ENCODE data around the gene P4HA1. TPM values are rescaled to one million over a fixed set of nuclear protein-coding genes. Genes with fewer than 3 reads are reported as not detected.

Gene P4HA1
- total RNA-seq, 4 donors from 2014 or later, result 20.3 to 43.4 (median 34.6) TPM

DNA sequence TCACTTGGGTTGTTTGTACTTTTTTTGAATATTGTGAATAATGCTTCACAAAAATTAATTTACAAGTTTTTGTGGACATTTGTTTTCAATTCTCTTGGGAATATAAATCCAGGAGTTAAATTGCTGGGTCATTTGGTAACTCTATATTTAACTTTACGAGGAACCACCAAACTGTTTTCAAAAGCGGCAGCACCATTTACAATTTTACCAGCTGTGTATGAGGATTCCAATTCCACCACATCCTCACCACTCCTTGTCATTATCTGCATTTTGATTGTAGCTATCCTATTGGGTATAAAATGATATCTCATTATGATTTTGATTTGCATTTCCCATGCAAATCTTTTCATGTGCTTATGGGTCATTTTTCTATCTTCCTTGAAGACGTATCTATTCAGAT lies 9.6 kb upstream of the P4HA1 start:
- TF ChIP-seq CTCF (IDR thresholded peaks at IDR 0.05; ENCODE audit: low read depth), result no peak

GRCh38 chr10:73099141-73099540 lies 2.5 kb upstream of the P4HA1 start:
- no peak for TF ChIP-seq CTCF (IDR thresholded peaks at IDR 0.05; ENCODE audit: low read depth)

DNA sequence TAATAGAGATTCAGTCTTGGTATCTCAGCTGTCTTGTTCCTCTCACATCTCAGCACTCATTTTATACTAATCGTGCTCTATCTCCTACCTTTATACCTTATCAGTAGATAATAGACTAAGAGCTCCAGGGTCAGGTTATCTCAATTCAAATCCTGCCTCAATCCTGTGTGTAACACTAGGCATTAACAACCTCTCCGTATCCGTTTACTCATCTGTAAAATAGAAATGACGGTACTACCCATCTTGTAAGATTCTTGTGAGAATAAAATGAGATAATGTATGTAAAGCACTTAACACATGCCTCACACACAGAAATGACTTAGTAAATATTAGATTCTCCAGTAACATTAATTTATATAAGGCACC lies 622 bp upstream of the P4HA1 start:
- no peak for TF ChIP-seq CTCF (IDR thresholded peaks at IDR 0.05; ENCODE audit: low read depth)

- no peak for TF ChIP-seq CTCF (IDR thresholded peaks at IDR 0.05; ENCODE audit: low read depth)
Measured at GRCh38 chr10:73096041-73096448, 621 bp downstream of the P4HA1 start.

DNA sequence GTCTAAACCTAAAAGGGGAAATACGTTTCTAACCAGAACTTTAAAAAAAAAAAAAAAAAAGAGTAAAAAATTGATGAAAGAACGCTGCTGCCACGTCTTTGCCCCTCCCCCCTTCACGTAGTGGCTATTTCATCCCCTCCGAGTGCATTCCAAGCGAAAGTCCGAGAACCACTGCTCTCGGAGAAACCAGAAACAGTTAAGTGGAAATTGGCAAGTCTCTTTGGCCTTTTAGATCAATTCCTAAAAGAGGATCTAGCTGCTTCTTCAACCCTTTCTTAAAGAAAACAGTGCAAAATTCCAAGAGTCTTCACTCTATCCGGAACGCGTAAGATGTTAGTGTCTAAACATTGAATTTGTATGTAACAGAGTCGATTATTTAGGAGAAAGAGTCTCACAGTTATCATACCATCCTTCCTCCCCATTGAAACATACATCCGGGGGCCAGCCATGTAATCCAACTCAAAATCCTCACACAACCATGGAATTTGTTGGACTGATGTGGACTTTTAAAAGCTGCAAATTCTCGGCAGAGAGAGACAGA lies 1.1 kb downstream of the P4HA1 start:
- TF ChIP-seq CTCF (IDR thresholded peaks at IDR 0.05; ENCODE audit: low read depth), result no peak

GRCh38 chr10:73094986-73095480 lies 1.6 kb downstream of the P4HA1 start:
- TF ChIP-seq CTCF (IDR thresholded peaks at IDR 0.05; ENCODE audit: low read depth), result no peak

DNA sequence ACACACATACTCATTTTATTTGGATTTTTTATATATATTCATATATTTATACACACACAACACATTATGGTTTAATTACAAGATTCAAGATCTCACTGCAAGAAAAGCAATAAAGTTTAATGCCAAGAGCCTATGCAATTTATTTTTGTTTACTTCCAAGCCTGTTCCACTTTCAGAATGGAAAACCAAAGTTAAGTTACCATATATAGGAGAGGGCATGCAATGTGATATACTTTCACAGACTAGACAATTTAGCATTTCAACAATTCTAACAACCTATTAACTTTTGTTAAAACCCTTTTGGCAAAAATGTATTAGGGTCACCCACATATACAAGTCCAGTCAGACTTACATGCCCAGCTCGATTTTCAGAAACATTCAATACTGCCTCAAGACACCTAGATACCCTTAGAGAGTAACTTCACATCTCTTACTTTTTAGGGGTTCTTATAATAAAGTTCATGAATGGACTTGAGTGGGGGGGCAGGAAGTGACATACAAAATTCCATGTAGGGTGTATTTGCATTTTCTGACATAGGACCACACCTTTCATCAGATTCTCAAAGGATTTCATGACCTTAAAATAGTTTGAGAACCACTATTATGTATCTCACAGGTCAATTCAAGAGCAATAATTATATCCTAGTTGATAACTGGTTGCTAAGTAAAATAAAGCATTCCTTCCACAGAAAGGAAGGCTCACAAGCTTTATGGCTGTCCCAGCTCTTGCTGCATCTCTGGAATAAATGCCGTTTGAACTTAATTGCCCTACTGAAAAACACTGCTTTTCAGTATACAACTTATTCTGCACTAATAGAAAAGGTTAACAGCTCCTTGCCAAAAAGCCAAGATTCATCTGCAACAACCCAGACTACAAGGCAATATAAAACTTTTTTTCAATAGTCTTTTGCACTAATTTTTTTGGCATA lies 2.5 kb downstream of the P4HA1 start:
- no peak for TF ChIP-seq CTCF (IDR thresholded peaks at IDR 0.05; ENCODE audit: low read depth)

Measured in subcutaneous adipose tissue (tissue), 4 donors.